H1 (cell line): Measurements from ENCODE around the gene DNLZ. TPM values are rescaled to one million over a fixed set of nuclear protein-coding genes. Genes with fewer than 3 reads are reported as not detected.

Experiments used
- CTCF ChIA-PET: fragments of 300-600 bp; sonication (Branson Sonifier 250); formaldehyde crosslinking; loops from one replicate; lab custom pipeline; 2021; ENCODE audit not compliant: partially characterized antibody; lab: Charles Lee
- POLR2A ChIA-PET: fragments of 300-600 bp; sonication (Branson Sonifier 250); formaldehyde crosslinking; loops from one replicate; lab custom pipeline; 2021; ENCODE audit warnings: inconsistent platforms; ENCODE audit not compliant: partially characterized antibody; lab: Charles Lee
- DNase-seq, 2 experiments: peaks; one replicate each; pipeline versions ENCODE4 v3.0.0 to v3.0.0-alpha.2; 2010 to 2022; ENCODE audit warnings: low spot score in 2 of 2, low read depth in 1 of 2, mixed read lengths in 1 of 2
- FAIRE-seq: peaks from 2 replicates; lab custom pipeline; 2011; peaks lifted over from hg19 to GRCh38; lab: Jason Lieb, UNC
- H2AFZ ChIP-seq: 2 replicates; pipeline ENCODE4 v1.8.1; 2012; ENCODE audit warnings: low read length, inconsistent platforms
- H2AK5ac ChIP-seq: 2 replicates; pipeline ENCODE4 v1.6.1; 2013; ENCODE audit warnings: low read depth, low read length
- H2BK120ac ChIP-seq: replicated peaks from 2 replicates; pipeline ENCODE3; 2013; ENCODE audit warnings: low read depth, low read length, inconsistent platforms
- H2BK12ac ChIP-seq: 2 replicates; pipeline ENCODE4 v1.6.1; 2013; ENCODE audit warnings: low read depth, low read length
- H2BK15ac ChIP-seq: 2 replicates; pipeline ENCODE4 v1.6.1; 2013; ENCODE audit warnings: low read length
- H2BK20ac ChIP-seq: 2 replicates; pipeline ENCODE4 v1.6.1; 2013; ENCODE audit warnings: low read length
- H2BK5ac ChIP-seq: 2 replicates; pipeline ENCODE4 v1.6.1; 2013; ENCODE audit warnings: low read depth, low read length
- H3K14ac ChIP-seq: 2 replicates; pipeline ENCODE4 v1.6.1; 2013; ENCODE audit warnings: inconsistent platforms; ENCODE audit not compliant: insufficient read length
- H3K18ac ChIP-seq: 2 replicates; pipeline ENCODE4 v1.6.1; 2013; ENCODE audit warnings: low read length; ENCODE audit errors: extremely low read depth
- H3K23ac ChIP-seq: 2 replicates; pipeline ENCODE4 v1.6.1; 2013; ENCODE audit warnings: inconsistent platforms; ENCODE audit not compliant: insufficient read length
- H3K23me2 ChIP-seq: 2 replicates; pipeline ENCODE4 v1.6.1; 2013; ENCODE audit warnings: low read depth, low read length
- H3K27ac ChIP-seq: 2 replicates; pipeline ENCODE4 v1.6.1; 2011; ENCODE audit warnings: low read depth, low read length, inconsistent platforms
- H3K27me3 ChIP-seq, 4 experiments: replicated peaks in 1 of 4; 1 replicate in 1 of 4; 2 replicates in 3 of 4; pipeline versions ENCODE4 v1.6.1 to v1.8.1; 2011 to 2013; ENCODE audit warnings: low read length in 3 of 4, mild to moderate bottlenecking in 3 of 4, inconsistent platforms in 2 of 4, mixed read lengths in 2 of 4, moderate library complexity in 1 of 4; ENCODE audit not compliant: control insufficient read depth in 3 of 4, insufficient read depth in 3 of 4; ENCODE audit errors: extremely low read depth in 1 of 4
- H3K36me3 ChIP-seq, 4 experiments: 2 replicates each; pipeline versions ENCODE4 v1.6.1 to v1.8.1; 2011 to 2013; ENCODE audit warnings: mild to moderate bottlenecking in 4 of 4, low read length in 3 of 4, moderate library complexity in 2 of 4, control low read depth in 1 of 4, inconsistent platforms in 1 of 4; ENCODE audit not compliant: insufficient read depth in 4 of 4, control insufficient read depth in 2 of 4
- H3K4ac ChIP-seq: replicated peaks from 2 replicates; pipeline ENCODE3; 2013; ENCODE audit warnings: low read length, low read depth, mixed read lengths, inconsistent platforms; ENCODE audit not compliant: insufficient read length
- H3K4me1 ChIP-seq, 4 experiments: replicated peaks in 1 of 4; 1 replicate in 1 of 4; 2 replicates in 3 of 4; pipeline versions ENCODE4 v1.6.1 to v1.8.1; 2011 to 2013; ENCODE audit warnings: low read length in 3 of 4, inconsistent platforms in 2 of 4, mixed read lengths in 1 of 4; ENCODE audit not compliant: insufficient read depth in 4 of 4, control insufficient read depth in 3 of 4
- H3K4me2 ChIP-seq, 2 experiments: 2 replicates each; pipeline versions ENCODE4 v1.6.1 to v1.8.1; 2011 to 2013; ENCODE audit warnings: low read depth in 2 of 2, low read length in 2 of 2, control low read depth in 1 of 2, inconsistent platforms in 1 of 2, mild to moderate bottlenecking in 1 of 2; ENCODE audit not compliant: insufficient read depth in 1 of 2
- H3K4me3 ChIP-seq, 4 experiments: fragments of 200-600, 300-600 bp in 1 of 4; sonication (generic), shearing (Covaris generic), sonication (Bioruptor Twin) in 1 of 4; 2 replicates each; pipeline versions ENCODE4 v1.5.1 to v1.8.1; 2011 to 2016; ENCODE audit warnings: low read length in 4 of 4, low read depth in 3 of 4, control low read depth in 2 of 4, inconsistent platforms in 2 of 4, mild to moderate bottlenecking in 2 of 4, mixed read lengths in 1 of 4, moderate library complexity in 1 of 4; ENCODE audit not compliant: insufficient read depth in 2 of 4; ENCODE audit errors: extremely low read depth in 1 of 4
- H3K56ac ChIP-seq: replicated peaks from 2 replicates; pipeline ENCODE3; 2013; ENCODE audit warnings: low read depth, mild to moderate bottlenecking, mixed read lengths, low read length, inconsistent platforms; ENCODE audit not compliant: insufficient read length
- H3K79me1 ChIP-seq: 2 replicates; pipeline ENCODE4 v1.6.1; 2013; ENCODE audit warnings: low read depth, low read length, control low read depth
- H3K79me2 ChIP-seq, 2 experiments: 2 replicates each; pipeline versions ENCODE4 v1.6.1 to v1.8.1; 2012 to 2013; ENCODE audit warnings: low read length in 2 of 2, mild to moderate bottlenecking in 2 of 2, inconsistent platforms in 1 of 2; ENCODE audit not compliant: insufficient read depth in 2 of 2, control insufficient read depth in 1 of 2
- H3K9ac ChIP-seq, 4 experiments: replicated peaks in 1 of 4; 1 replicate in 1 of 4; 2 replicates in 3 of 4; pipeline versions ENCODE4 v1.6.1 to v1.8.1; 2011 to 2013; ENCODE audit warnings: low read depth in 3 of 4, low read length in 3 of 4, control low read depth in 2 of 4, mild to moderate bottlenecking in 2 of 4, moderate library complexity in 2 of 4, inconsistent platforms in 1 of 4; ENCODE audit errors: extremely low read depth in 1 of 4
- H3K9me3 ChIP-seq, 2 experiments: 2 replicates each; pipeline versions ENCODE4 v1.6.1 to v1.8.1; 2012 to 2013; ENCODE audit warnings: mild to moderate bottlenecking in 2 of 2, moderate library complexity in 2 of 2, control low read depth in 1 of 2, inconsistent platforms in 1 of 2, low read depth in 1 of 2, low read length in 1 of 2, mixed read lengths in 1 of 2; ENCODE audit not compliant: insufficient read depth in 2 of 2
- H4K20me1 ChIP-seq, 2 experiments: replicated peaks in 1 of 2; 2 replicates each; pipeline versions ENCODE3 to v1.8.1; 2011 to 2013; ENCODE audit warnings: inconsistent platforms in 2 of 2, low read length in 2 of 2, mild to moderate bottlenecking in 1 of 2; ENCODE audit not compliant: insufficient read depth in 2 of 2, control insufficient read depth in 1 of 2
- H4K5ac ChIP-seq: 2 replicates; pipeline ENCODE4 v1.6.1; 2013; ENCODE audit warnings: low read length, low read depth, mixed read lengths, inconsistent platforms; ENCODE audit not compliant: insufficient read length
- H4K8ac ChIP-seq: 2 replicates; pipeline ENCODE4 v1.8.0; 2013; ENCODE audit warnings: mild to moderate bottlenecking, moderate library complexity, low read length, inconsistent platforms; ENCODE audit not compliant: insufficient read depth; ENCODE audit errors: extremely low read depth
- H4K91ac ChIP-seq: replicated peaks from 2 replicates; pipeline ENCODE3; 2013; ENCODE audit warnings: low read length, mixed read lengths, inconsistent platforms; ENCODE audit not compliant: insufficient read length
- EP300 ChIP-seq, 2 experiments: IDR thresholded peaks; 1 replicate in 1 of 2; 2 replicates in 1 of 2; pipeline ENCODE4 v1.6.1; 2011 to 2012; ENCODE audit warnings: low read depth in 2 of 2, low read length in 2 of 2, mild to moderate bottlenecking in 2 of 2, borderline replicate concordance in 1 of 2, inconsistent platforms in 1 of 2, moderate library complexity in 1 of 2
- HDAC2 ChIP-seq, 2 experiments: fragments of 300-600 bp in 1 of 2; sonication (generic) in 1 of 2; IDR thresholded peaks; 2 replicates each; pipeline ENCODE4 v1.6.1; 2011 to 2012; ENCODE audit warnings: low read depth in 2 of 2, low read length in 2 of 2, mild to moderate bottlenecking in 2 of 2, moderate library complexity in 2 of 2, borderline replicate concordance in 1 of 2, inconsistent platforms in 1 of 2
- JUND ChIP-seq: IDR thresholded peaks from 2 replicates; pipeline ENCODE4 v1.6.1; 2011; ENCODE audit warnings: mild to moderate bottlenecking, improper control_type of control experiment, low read length
- KDM1A ChIP-seq: fragments of 200-600, 300-600 bp; sonication (generic); IDR thresholded peaks from 2 replicates; pipeline ENCODE4 v1.7.1; 2016; ENCODE audit warnings: mild to moderate bottlenecking, low read length, borderline replicate concordance
- KDM5A ChIP-seq: fragments of 200-600 bp; IDR thresholded peaks from 2 replicates; pipeline ENCODE4 v1.7.1; 2012; ENCODE audit warnings: mild to moderate bottlenecking, low read length, inconsistent platforms, mixed read lengths
- MAX ChIP-seq: IDR thresholded peaks from 2 replicates; pipeline ENCODE4 v1.6.1; 2012; ENCODE audit warnings: inconsistent platforms
- PHF8 ChIP-seq: fragments of 200-600 bp; sonication (generic); conservative IDR thresholded peaks from 2 replicates; pipeline ENCODE4 v1.7.1; 2012; ENCODE audit warnings: low read depth, mild to moderate bottlenecking, inconsistent platforms, low read length, moderate library complexity
- POLR2AphosphoS5 ChIP-seq: IDR thresholded peaks from 2 replicates; pipeline ENCODE4 v1.6.1; 2011; ENCODE audit warnings: low read depth, low read length
- RXRA ChIP-seq: IDR thresholded peaks from 2 replicates; pipeline ENCODE4 v1.6.1; 2011; ENCODE audit warnings: low read depth, mild to moderate bottlenecking, low read length, moderate library complexity; ENCODE audit not compliant: insufficient read depth
- SIN3A ChIP-seq, 2 experiments: IDR thresholded peaks in 1 of 2; conservative IDR thresholded peaks in 1 of 2; 2 replicates each; pipeline ENCODE4 v1.6.1; 2011 to 2012; ENCODE audit warnings: low read length in 2 of 2, improper control_type of control experiment in 1 of 2, low read depth in 1 of 2, mild to moderate bottlenecking in 1 of 2
- SP4 ChIP-seq: IDR thresholded peaks from 2 replicates; pipeline ENCODE4 v1.6.1; 2012; ENCODE audit warnings: low read length, inconsistent platforms
- TAF1 ChIP-seq: IDR thresholded peaks from 2 replicates; pipeline ENCODE4 v1.6.1; 2011; ENCODE audit warnings: mild to moderate bottlenecking, low read depth, low read length
- WGBS, 2 experiments: shearing (Covaris generic) in 1 of 2; methylation state at CpG; one replicate each; pipeline versions ENCODE4 v1.1.6 to v1.1.7; 2013 to 2015; ENCODE audit warnings: low lambda C conversion rate in 2 of 2, mixed read lengths in 2 of 2, inconsistent platforms in 1 of 2, low coverage in 1 of 2, missing lambda C conversion rate in 1 of 2; ENCODE audit not compliant: insufficient replicate concordance in 2 of 2, insufficient coverage in 1 of 2, insufficient read length in 1 of 2; ENCODE audit errors: extremely low coverage in 1 of 2, missing lambda C conversion rate in 1 of 2; 5-methylcytosine and 5-hydroxymethylcytosine counted together
- polyA plus RNA-seq, 7 experiments: library from polyadenylated mRNA; depleted of rRNA in 3 of 7; stranded (reverse) in 5 of 7; unstranded in 2 of 7; fragments of >200 nt in 5 of 7; fragments of 200-250 nt in 2 of 7; gene quantifications; 1 replicate in 5 of 7; 2 replicates in 1 of 7; 4 replicates in 1 of 7; pipeline versions ENCODE4 v1.2.1 to v1.2.3, GENCODE V29; 2011 to 2013; ENCODE audit warnings: missing spikeins in 2 of 7, mixed read lengths in 2 of 7
- total RNA-seq: library from RNA; stranded (reverse); fragmentation: NEBNext Ultra II Directional; extraction: Animal tissue kit (Norgen Biotek cat#: 25700); gene quantifications from 2 replicates; pipeline ENCODE4 v1.2.1, GENCODE V29; 2021

Gene DNLZ
- total and polyA plus RNA-seq, 2 of the 8 experiments (the other 6 are each of a cell fraction or from before 2014, with no cell fraction given) = 11.6 to 17.9 TPM

- no peak for DNase-seq
- Histone ChIP-seq H3K56ac (no peak overlapping the region), H2BK120ac (no peak overlapping the region), H4K20me1 (peaks cover 3 to 7% of the 10 kb centered on the region in 2 experiments), H3K4me1 (peaks cover 0 to 8% (median under 1%) of the 10 kb centered on the region in 4 experiments; a peak in 3 of 7 replicates), H4K5ac (no peak overlapping the region), H3K18ac (no peak overlapping the region), H2BK15ac (0 out of 2 replicates have a peak overlapping the region, but pooled peaks have one; percentile 16), H2BK5ac (no peak overlapping the region), H4K91ac (no peak overlapping the region), H3K4ac (no peak overlapping the region), H3K23me2 (no peaks in the 10 kb centered on the region; the same call in 1 of the 2 replicates), H3K36me3 (peaks cover 0 to 2% (median 0%) of the 10 kb centered on the region in 4 experiments; a peak in 1 of 8 replicates), H3K79me1 (peaks cover 3% of the 10 kb centered on the region), H2BK12ac (no peak overlapping the region), H2BK20ac (no peak overlapping the region), H3K9ac (no peak overlapping the region), H3K27ac (no peak overlapping the region), H3K27me3 (peaks cover 0 to 2% (median 0%) of the 10 kb centered on the region in 4 experiments; a peak in 2 of 7 replicates), H4K8ac (peak overlapping the region; percentile 77; the same call in 1 of the 2 replicates), H3K79me2 (no peaks in the 10 kb centered on the region), H3K4me3 (peak overlapping the region in 1 of 4 experiments; percentile 5; a peak in 1 of 8 replicates), H3K14ac (no peak overlapping the region), H2AFZ (no peak overlapping the region), H3K4me2 (peak overlapping the region in 1 of 2 experiments; percentile 45; a peak in 1 of 4 replicates), H3K9me3 (peaks cover 0 to 3% of the 10 kb centered on the region in 2 experiments; a peak in 1 of 4 replicates), H2AK5ac (no peak overlapping the region), H3K23ac (no peak overlapping the region)
- CTCF ChIA-PET = interaction anchor here (0.7 to 7.1 kb wide), 17 partner anchors 8 to 303 kb away, joined by 3 to 80 read pairs (median 6); partner anchors contain the start of genes CARD9 and GPSM1
- no peak for FAIRE-seq
- POLR2A ChIA-PET = interaction anchor here (1.1 to 15.8 kb wide), 9 partner anchors 9 to 64 kb away, joined by 3 to 137 read pairs (median 5); partner anchors contain the start of genes CARD9 and SNAPC4
- TF ChIP-seq JUND (no peak), SP4 (no peak), SIN3A (conservative IDR thresholded peaks at IDR 0.05 in 1 of 2, IDR thresholded peaks at IDR 0.05 in 1 of 2; ENCODE audit: low read depth in 1 of 2, low read length in 2 of 2) (no peak), KDM5A (no peak), PHF8 (no peak), KDM1A (no peak), HDAC2 (IDR thresholded peaks at IDR 0.05; ENCODE audit: borderline replicate concordance in 1 of 2, low read depth in 2 of 2, low read length in 2 of 2) (no peak), MAX (no peak), EP300 (IDR thresholded peaks at IDR 0.05; ENCODE audit: borderline replicate concordance in 1 of 2, low read depth in 2 of 2, low read length in 2 of 2) (no peak), TAF1 (no peak), POLR2AphosphoS5 (no peak), RXRA (no peak)
- WGBS, 2 experiments = 85% methylated on average over 6 of the region's 6 CpGs; no CpG with 5 or more reads in 1 of the 2 experiments
These were observed 1.1 kb downstream of the DNLZ start for GRCh38 chr9:136362450-136362784.
